GM12878 (cell line): ENCODE results near the gene CCSER1. TPM values are rescaled to one million over a fixed set of nuclear protein-coding genes. Genes with fewer than 3 reads are reported as not detected.

Source experiments
- ATAC-seq: fragments of 200-7000 bp; cut with Tn5 transposase; 3 replicates; pipeline ENCODE4 v1.9.1; 2020; ENCODE audit warnings: mild to moderate bottlenecking, moderate library complexity
- BruUV-seq: library from RNA; stranded (reverse); fragments of 400-500 nt; replicated peaks from 2 replicates; lab custom pipeline; 2021; lab: Mats Ljungman, UMichigan
- CTCF ChIA-PET: fragments of 300-600 bp; sonication (Branson Sonifier 250); formaldehyde crosslinking; extraction: SDS; loops from one replicate; lab custom pipeline; 2021; ENCODE audit warnings: inconsistent platforms; lab: Yijun Ruan, JAX
- POLR2A ChIA-PET: fragments of 350-600 bp; formaldehyde crosslinking; extraction: SDS; loops from one replicate; lab custom pipeline; 2021; ENCODE audit warnings: inconsistent platforms; lab: Charles Lee
- RAD21 ChIA-PET: fragments of 300-600 bp; sonication (Branson Sonifier 250); formaldehyde crosslinking; loops from one replicate; lab custom pipeline; 2023; ENCODE audit warnings: antibody characterized with exemption; ENCODE audit not compliant: unreplicated experiment; lab: Charles Lee
- SMC1A ChIA-PET: fragments of 300-600 bp; sonication (Branson Sonifier 250); formaldehyde crosslinking; loops from one replicate; lab custom pipeline; 2023; ENCODE audit not compliant: unreplicated experiment, uncharacterized antibody; lab: Charles Lee
- DNase-seq: peaks from one replicate; pipeline ENCODE4 v3.0.0-alpha.2; 2011; ENCODE audit warnings: low read depth, low spot score
- FAIRE-seq: peaks from 3 replicates; lab custom pipeline; 2011; peaks lifted over from hg19 to GRCh38; lab: Jason Lieb, UNC
- H2AFZ ChIP-seq: 2 replicates; pipeline ENCODE4 v1.6.0; 2011; ENCODE audit warnings: low read depth, low read length, control low read depth; ENCODE audit not compliant: control insufficient read depth
- H3K27ac ChIP-seq: 2 replicates; pipeline ENCODE4 v1.5.1; 2011; ENCODE audit warnings: control low read depth; ENCODE audit not compliant: control insufficient read depth, insufficient read depth
- H3K27me3 ChIP-seq, 2 experiments: replicated peaks in 1 of 2; 2 replicates each; pipeline versions ENCODE4 v1.6.0 to v1.6.1; 2011; ENCODE audit warnings: low read length in 1 of 2; ENCODE audit not compliant: control insufficient read depth in 2 of 2, insufficient read depth in 2 of 2
- H3K36me3 ChIP-seq, 2 experiments: 2 replicates each; pipeline ENCODE4 v1.5.1; 2011; ENCODE audit warnings: low read length in 1 of 2; ENCODE audit not compliant: control insufficient read depth in 2 of 2, insufficient read depth in 2 of 2
- H3K4me1 ChIP-seq: 2 replicates; pipeline ENCODE4 v1.6.1; 2011; ENCODE audit warnings: mild to moderate bottlenecking, low read length, moderate library complexity, mixed read lengths; ENCODE audit not compliant: control insufficient read depth, insufficient read depth
- H3K4me2 ChIP-seq: 2 replicates; pipeline ENCODE4 v1.6.0; 2011; ENCODE audit warnings: control low read depth; ENCODE audit not compliant: control insufficient read depth, insufficient read depth
- H3K4me3 ChIP-seq: fragments of 200-600 bp; sonication (generic); 2 replicates; pipeline ENCODE4 v1.5.1; 2016
- H3K79me2 ChIP-seq: 2 replicates; pipeline ENCODE4 v1.6.0; 2011; ENCODE audit warnings: low read length; ENCODE audit not compliant: control insufficient read depth, insufficient read depth
- H3K9ac ChIP-seq: 2 replicates; pipeline ENCODE4 v1.8.0; 2011; ENCODE audit warnings: low read length, control low read depth, mixed read lengths; ENCODE audit not compliant: control insufficient read depth, insufficient read depth
- H3K9me3 ChIP-seq: replicated peaks from 3 replicates; pipeline ENCODE4 v1.5.1; 2011; ENCODE audit warnings: mild to moderate bottlenecking, low read length; ENCODE audit not compliant: control insufficient read depth, insufficient read depth
- H4K20me1 ChIP-seq: 2 replicates; pipeline ENCODE4 v1.6.0; 2011; ENCODE audit not compliant: control insufficient read depth, insufficient read depth
- CHD4 ChIP-seq: fragments of 200-600 bp; sonication (generic); IDR thresholded peaks from 2 replicates; pipeline ENCODE4 v1.6.1; 2016; ENCODE audit warnings: mild to moderate bottlenecking
- CTCF ChIP-seq, 3 experiments: IDR thresholded peaks in 2 of 3; conservative IDR thresholded peaks in 1 of 3; 2 replicates each; pipeline ENCODE4 v1.5.1; 2011; ENCODE audit warnings: low read depth in 3 of 3, low read length in 3 of 3, mild to moderate bottlenecking in 3 of 3, control low read depth in 2 of 3, moderate library complexity in 2 of 3, inconsistent platforms in 1 of 3, mixed read lengths in 1 of 3; ENCODE audit not compliant: control insufficient read depth in 2 of 3, insufficient read depth in 1 of 3; ENCODE audit errors: extremely low read depth in 1 of 3
- ELK1 ChIP-seq: IDR thresholded peaks from 2 replicates; pipeline ENCODE4 v1.6.1; 2012; ENCODE audit warnings: low read depth, low read length, improper control_type of control experiment
- GABPA ChIP-seq: IDR thresholded peaks from 2 replicates; pipeline ENCODE4 v1.6.1; 2014; ENCODE audit warnings: antibody characterized with exemption, low read depth, mild to moderate bottlenecking, inconsistent platforms
- HDGF ChIP-seq: fragments of 450-650 bp; IDR thresholded peaks from 2 replicates; pipeline ENCODE4 v1.6.1; 2016; ENCODE audit warnings: antibody characterized with exemption
- LARP7 ChIP-seq: fragments of 450-650 bp; IDR thresholded peaks from 2 replicates; pipeline ENCODE4 v1.6.1; 2017; ENCODE audit warnings: mild to moderate bottlenecking
- RCOR1 ChIP-seq: conservative IDR thresholded peaks from 2 replicates; pipeline ENCODE4 v1.6.1; 2012; ENCODE audit warnings: low read depth, low read length, improper control_type of control experiment
- SRF ChIP-seq, 2 experiments: IDR thresholded peaks; 2 replicates each; pipeline ENCODE4 v1.6.1; 2011; ENCODE audit warnings: low read depth in 2 of 2, low read length in 2 of 2, mild to moderate bottlenecking in 1 of 2, moderate library complexity in 1 of 2
- WGBS: methylation state at CpG from one replicate; pipeline ENCODE4 v1.1.6; 2016; ENCODE audit warnings: low lambda C conversion rate; ENCODE audit not compliant: insufficient replicate concordance, insufficient coverage; ENCODE audit errors: missing lambda C conversion rate; 5-methylcytosine and 5-hydroxymethylcytosine counted together
- in situ Hi-C: fragments of 300-500 bp; cut with MboI; formaldehyde crosslinking; loops from 9 replicates; pipeline ENCODE4 v1.14.3; 2018; ENCODE audit warnings: mixed read lengths
- intact Hi-C: fragments of 100-400 bp; cut with micrococcal nuclease; formaldehyde crosslinking; loops from one replicate; pipeline ENCODE4 v1.14.2; 2022; ENCODE audit not compliant: unreplicated experiment
- polyA plus RNA-seq, 11 experiments: library from polyadenylated mRNA; depleted of rRNA in 4 of 11; unstranded in 6 of 11; stranded (reverse) in 5 of 11; fragments of >200 nt; fragmentation: Nextera tagmentation in 4 of 11; fragmentation: Illumina TruSeq in 1 of 11; extraction: Ambion mirVana in 4 of 11; extraction: Trizol in 1 of 11; gene quantifications; 1 replicate in 1 of 11; 2 replicates in 10 of 11; pipeline versions ENCODE4 v1.2.1 to v1.2.3, GENCODE V29; 2011 to 2016; ENCODE audit warnings: inconsistent platforms in 2 of 11, missing spikeins in 2 of 11, low read depth in 1 of 11
- total RNA-seq, 4 experiments: library from RNA; depleted of rRNA in 3 of 4; stranded (reverse); fragments of >200 nt in 3 of 4; fragmentation: Illumina TruSeq in 1 of 4; extraction: Trizol in 1 of 4; gene quantifications; 2 replicates each; pipeline versions ENCODE4 v1.2.1 to v1.2.3, GENCODE V29; 2013 to 2021

Gene CCSER1
- total and polyA plus RNA-seq, 10 of the 15 experiments (the other 5 are each of a cell fraction or from before 2014, with no cell fraction given): 0.22 to 2.7 (median 1.0) TPM

DNA sequence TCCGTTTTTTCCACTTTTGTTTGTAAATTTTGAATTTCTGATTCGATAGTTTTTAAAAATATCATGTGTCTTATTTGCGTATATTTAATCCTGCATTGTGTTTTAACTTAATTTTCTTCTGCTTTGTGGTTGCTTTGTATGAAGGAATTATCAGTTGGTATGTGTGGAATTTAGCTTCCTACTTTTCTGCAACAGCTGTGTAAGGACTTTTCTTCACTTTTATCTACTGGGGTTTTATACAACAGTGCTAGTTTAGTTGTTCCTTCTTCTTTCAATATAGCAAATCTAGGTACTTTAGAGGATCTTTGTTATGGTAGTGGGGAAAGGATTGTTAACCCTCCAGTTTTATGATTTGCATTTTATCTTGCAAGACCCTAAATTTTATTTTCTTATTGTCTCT lies 410.3 kb downstream of the CCSER1 start:
- 32% methylated on average over 3 of the region's 3 CpGs for WGBS
- ChIA-PET SMC1A (interaction anchor here (0.7 to 1.0 kb wide), 2 partner anchors 8 to 112 kb away, joined by 3 read pairs; no protein-coding TSS in a partner anchor), RAD21 (no interaction called here)
- Histone ChIP-seq H3K4me3 (no peak overlapping the region), H3K4me1 (no peaks in the 10 kb centered on the region), H3K27me3 (no peaks in the 10 kb centered on the region), H3K9me3 (no peaks in the 10 kb centered on the region), H3K36me3 (no peaks in the 10 kb centered on the region), H3K4me2 (no peak overlapping the region)
- BruUV-seq: no TSS peak
- FAIRE-seq: no peak
- TF ChIP-seq CHD4 (no peak), ELK1 (no peak), HDGF (no peak), CTCF (IDR thresholded peaks at IDR 0.05 in 2 of 3, conservative IDR thresholded peaks at IDR 0.05 in 1 of 3; ENCODE audit: control insufficient read depth in 2 of 3, extremely low read depth in 1 of 3, insufficient read depth in 1 of 3, low read depth in 3 of 3, low read length in 3 of 3) (no peak)
- TF ChIP-seq, all 136 proteins: peak for 0
- DNase-seq (no peak), ATAC-seq (no peak)
- intact Hi-C loops (no loop called here), in situ Hi-C loops (no loop called here)
- ChIA-PET POLR2A (no interaction called here), CTCF (no interaction called here)
- H4K20me1 ChIP-seq: no peaks in the 10 kb centered on the region
- H3K9ac ChIP-seq: no peak overlapping the region
- H3K79me2 ChIP-seq: no peaks in the 10 kb centered on the region
- H2AFZ ChIP-seq: no peak overlapping the region
- H3K27ac ChIP-seq: no peak overlapping the region

- H2AFZ ChIP-seq: no peak overlapping the region
- CTCF ChIA-PET: no interaction called here
- H3K79me2 ChIP-seq: no peaks in the 10 kb centered on the region
- TF ChIP-seq RCOR1: no peak
- TF ChIP-seq LARP7: no peak
- TF ChIP-seq SRF (IDR thresholded peaks at IDR 0.05; ENCODE audit: low read depth in 2 of 2, low read length in 2 of 2): no peak
- TF ChIP-seq GABPA: no peak
- TF ChIP-seq, all 136 proteins: peak for 0
- DNase-seq: no peak
- H3K9ac ChIP-seq: no peak overlapping the region
- in situ Hi-C loops: no loop called here
- intact Hi-C loops: no loop called here
- no peak for ATAC-seq
- BruUV-seq: no TSS peak
- no peaks in the 10 kb centered on the region for H3K9me3 ChIP-seq
- H3K27me3 ChIP-seq: no peaks in the 10 kb centered on the region
- RAD21 ChIA-PET: no interaction called here
- FAIRE-seq: no peak
- H3K36me3 ChIP-seq: no peaks in the 10 kb centered on the region
- no peak overlapping the region for H3K4me2 ChIP-seq
- no peak overlapping the region for H3K27ac ChIP-seq
- POLR2A ChIA-PET: no interaction called here
- SMC1A ChIA-PET: interaction anchor here (1.3 kb wide), 1 partner anchor 14 kb away, joined by 3 read pairs; no protein-coding TSS in a partner anchor
- no peak overlapping the region for H3K4me3 ChIP-seq
- no peaks in the 10 kb centered on the region for H3K4me1 ChIP-seq
- H4K20me1 ChIP-seq: no peaks in the 10 kb centered on the region
Measured at GRCh38 chr4:90540536-90540935, 413.3 kb downstream of the CCSER1 start.
